ENCODE measurements around the gene TSGA10IP. TPM values are rescaled to one million over a fixed set of nuclear protein-coding genes. Genes with fewer than 3 reads are reported as not detected.

The TSGA10IP gene
- total RNA-seq, 1 donor from 2014 or later, result not detected

DNA sequence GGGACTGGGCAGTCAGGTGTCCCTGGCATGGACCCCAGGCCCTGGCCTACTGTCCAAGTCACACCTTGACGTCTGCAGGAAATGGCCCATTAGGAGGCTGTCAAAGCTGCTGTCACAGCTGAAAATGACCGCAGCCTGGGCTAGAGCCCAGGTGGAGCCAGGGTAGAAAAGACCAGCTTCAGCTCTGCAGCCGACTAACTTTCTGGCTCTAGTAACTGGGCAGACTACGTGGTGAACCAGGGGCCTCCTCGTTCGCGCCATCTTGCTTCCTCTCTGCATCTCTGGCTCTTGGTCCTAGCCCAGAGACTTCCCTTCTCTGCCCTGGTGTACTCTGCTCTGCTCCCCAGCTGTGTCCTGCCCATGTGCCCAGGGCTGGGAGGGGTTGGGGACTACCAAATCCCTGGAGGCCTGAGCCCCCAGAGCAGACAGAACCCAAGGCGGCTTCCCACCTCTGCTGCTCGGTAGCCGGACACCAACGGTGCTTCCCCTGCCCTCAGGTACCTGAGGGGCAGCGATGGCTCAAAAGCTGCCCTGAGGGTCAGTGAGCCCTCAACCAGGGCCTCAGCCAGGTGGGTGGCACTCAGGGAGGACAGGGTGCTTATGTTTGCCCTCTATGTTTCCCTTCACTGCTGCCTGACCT, 35.9 kb downstream of the TSGA10IP start:
- no peak overlapping the region for H3K4me3 Mint-ChIP-seq (ENCODE audit: unreplicated experiment)
- FAIRE-seq, result no peak
- peaks cover 10% of the 10 kb centered on the region for H3K36me3 Mint-ChIP-seq (ENCODE audit: low read depth, unreplicated experiment)
- Histone ChIP-seq H3K27me3 (ENCODE audit: insufficient read depth, low read length) (no peaks in the 10 kb centered on the region), H4K20me1 (ENCODE audit: insufficient read depth, low read length) (peaks cover under 1% of the 10 kb centered on the region), H3K4me3 (ENCODE audit: insufficient read depth, low read depth, low read length) (no peak overlapping the region), H3K9ac (ENCODE audit: low read length) (no peak overlapping the region), H3K27ac (ENCODE audit: low read depth, low read length) (no peak overlapping the region), H2AFZ (ENCODE audit: low read depth, low read length) (no peak overlapping the region), H3K79me2 (ENCODE audit: insufficient read depth, low read length) (no peaks in the 10 kb centered on the region), H3K4me2 (ENCODE audit: low read length) (no peak overlapping the region), H3K36me3 (ENCODE audit: insufficient read depth, low read length) (no peaks in the 10 kb centered on the region), H3K4me1 (ENCODE audit: insufficient read depth, low read length) (no peaks in the 10 kb centered on the region), H3K9me3 (ENCODE audit: insufficient read depth, low read depth, low read length) (no peaks in the 10 kb centered on the region)
- no peaks in the 10 kb centered on the region for H3K4me1 Mint-ChIP-seq (ENCODE audit: low read depth, unreplicated experiment)
- no peaks in the 10 kb centered on the region for H3K27me3 Mint-ChIP-seq (ENCODE audit: low read depth, unreplicated experiment)
- H3K27ac Mint-ChIP-seq (ENCODE audit: unreplicated experiment), result no peak overlapping the region
- DNase-seq (ENCODE audit: low read depth), result no peak
- H3K9me3 Mint-ChIP-seq (ENCODE audit: unreplicated experiment), result no peaks in the 10 kb centered on the region
- no peak for TF ChIP-seq EZH2 (IDR thresholded peaks at IDR 0.05; ENCODE audit: insufficient read depth, low read length)
- no peak for TF ChIP-seq CTCF (IDR thresholded peaks at IDR 0.05; ENCODE audit: insufficient read depth, low read depth, low read length)

DNA sequence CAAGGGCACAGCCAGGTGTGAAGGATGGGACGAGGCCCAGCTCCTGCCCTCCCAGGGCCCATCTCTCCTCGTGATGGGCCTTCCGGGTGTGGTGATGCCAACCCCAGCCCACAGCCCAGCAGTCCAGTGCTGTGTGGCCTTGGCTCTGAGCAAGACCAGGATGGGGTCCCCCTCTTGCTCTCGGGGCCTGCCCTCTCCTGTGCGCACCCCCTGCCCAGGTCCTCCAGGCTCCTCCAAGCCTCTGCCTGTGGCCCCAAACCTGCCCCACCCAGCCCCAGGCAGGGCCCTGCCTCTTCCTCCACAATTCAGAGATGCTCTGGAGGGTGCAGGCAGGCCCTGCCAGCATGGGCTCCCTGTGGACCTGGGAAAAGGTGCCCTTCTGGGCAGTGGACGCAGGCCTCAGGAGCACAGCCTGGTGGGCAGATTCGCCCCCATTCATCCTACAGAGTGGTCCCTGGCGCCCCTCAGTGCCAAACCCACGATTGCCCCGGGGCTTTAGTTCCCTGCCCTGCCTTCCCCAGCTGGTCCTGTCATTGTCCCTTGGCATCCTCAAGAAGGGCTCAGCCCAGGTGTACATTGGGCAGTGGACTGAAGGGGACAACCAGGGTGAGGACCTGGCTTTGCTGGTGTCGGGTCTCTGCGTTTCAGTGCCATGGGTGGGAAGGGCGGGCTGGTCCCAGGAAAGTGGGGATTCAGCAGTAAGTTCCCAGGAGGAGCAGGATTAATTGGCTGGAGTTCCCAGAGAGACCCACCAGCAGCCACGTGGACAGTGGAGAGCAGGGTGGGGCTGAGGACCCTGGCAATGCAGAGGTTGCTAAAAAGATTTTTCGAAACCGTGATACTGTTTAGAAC, 36.9 kb downstream of the TSGA10IP start:
- peaks cover 10% of the 10 kb centered on the region for H3K36me3 Mint-ChIP-seq (ENCODE audit: low read depth, unreplicated experiment)
- no peak overlapping the region for H3K27ac Mint-ChIP-seq (ENCODE audit: unreplicated experiment)
- no peak overlapping the region for H2AFZ ChIP-seq (ENCODE audit: low read depth, low read length)
- no peak for TF ChIP-seq CTCF (IDR thresholded peaks at IDR 0.05; ENCODE audit: insufficient read depth, low read depth, low read length)
- no peak for TF ChIP-seq EZH2 (IDR thresholded peaks at IDR 0.05; ENCODE audit: insufficient read depth, low read length)
- H3K4me2 ChIP-seq (ENCODE audit: low read length), result no peak overlapping the region
- H3K79me2 ChIP-seq (ENCODE audit: insufficient read depth, low read length), result no peaks in the 10 kb centered on the region
- no peak overlapping the region for H3K4me3 ChIP-seq (ENCODE audit: insufficient read depth, low read depth, low read length)
- H3K4me1 ChIP-seq (ENCODE audit: insufficient read depth, low read length), result no peaks in the 10 kb centered on the region
- no peaks in the 10 kb centered on the region for H4K20me1 ChIP-seq (ENCODE audit: insufficient read depth, low read length)
- no peak overlapping the region for H3K4me3 Mint-ChIP-seq (ENCODE audit: unreplicated experiment)
- H3K36me3 ChIP-seq (ENCODE audit: insufficient read depth, low read length), result no peaks in the 10 kb centered on the region
- no peaks in the 10 kb centered on the region for H3K9me3 ChIP-seq (ENCODE audit: insufficient read depth, low read depth, low read length)
- FAIRE-seq, result no peak
- H3K9me3 Mint-ChIP-seq (ENCODE audit: unreplicated experiment), result no peaks in the 10 kb centered on the region
- H3K27ac ChIP-seq (ENCODE audit: low read depth, low read length), result no peak overlapping the region
- no peaks in the 10 kb centered on the region for H3K4me1 Mint-ChIP-seq (ENCODE audit: low read depth, unreplicated experiment)
- H3K27me3 Mint-ChIP-seq (ENCODE audit: low read depth, unreplicated experiment), result no peaks in the 10 kb centered on the region
- no peak overlapping the region for H3K9ac ChIP-seq (ENCODE audit: low read length)
- no peak for DNase-seq (ENCODE audit: low read depth)
- no peaks in the 10 kb centered on the region for H3K27me3 ChIP-seq (ENCODE audit: insufficient read depth, low read length)

Data from astrocyte (in vitro differentiated cells and primary cell).